NCI-H2081 (cell line): Measurements from ENCODE around the gene PREX1.
A peak's percentile ranks its signal among the peaks of the same experiment; 100 is the strongest.
"Not testable (repeated sequence)": the region's sequence is repeated elsewhere in the genome, so short reads cannot be mapped to it uniquely, and the experiment has no call there.

ENCODE experiments used
- DNase-seq, 2 experiments: peaks; one replicate each; lab custom pipeline; 2025; lab: John Stamatoyannopoulos, UW

Gene PREX1

GRCh38 chr20:48847498-48848205 lies 19.9 kb upstream of the PREX1 start:
- DNase-seq = no peak

- peak in 1 of 2 experiments; percentile 14 for DNase-seq
Measured at GRCh38 chr20:48846516-48847492, 19.0 kb upstream of the PREX1 start.

- no peak for DNase-seq
Measured at GRCh38 chr20:48845721-48846306, 18.0 kb upstream of the PREX1 start.

GRCh38 chr20:48844996-48845395 lies 17.2 kb upstream of the PREX1 start:
- no peak for DNase-seq

- DNase-seq = not testable (repeated sequence)
Measured at GRCh38 chr20:48843896-48844295, 16.1 kb upstream of the PREX1 start.

GRCh38 chr20:48843057-48843806 lies 15.4 kb upstream of the PREX1 start:
- DNase-seq = no peak

- no peak for DNase-seq
Measured at GRCh38 chr20:48841875-48842529, 14.2 kb upstream of the PREX1 start.

- no peak for DNase-seq
Measured at GRCh38 chr20:48841196-48841874, 13.5 kb upstream of the PREX1 start.

GRCh38 chr20:48839154-48839917 lies 11.5 kb upstream of the PREX1 start:
- DNase-seq = no peak

GRCh38 chr20:48837014-48837413 lies 9.2 kb upstream of the PREX1 start:
- DNase-seq = no peak

GRCh38 chr20:48835390-48835789 lies 7.6 kb upstream of the PREX1 start:
- DNase-seq = no peak

GRCh38 chr20:48834278-48834677 lies 6.5 kb upstream of the PREX1 start:
- DNase-seq = no peak

GRCh38 chr20:48832405-48832730 lies 4.6 kb upstream of the PREX1 start:
- DNase-seq = no peak

GRCh38 chr20:48831718-48832404 lies 4.1 kb upstream of the PREX1 start:
- no peak for DNase-seq

- DNase-seq = no peak
Measured at GRCh38 chr20:48830826-48831318, 3.1 kb upstream of the PREX1 start.

- no peak for DNase-seq
Measured at GRCh38 chr20:48829940-48830339, 2.1 kb upstream of the PREX1 start.

- DNase-seq = no peak
Measured at GRCh38 chr20:48828734-48829460, 1.1 kb upstream of the PREX1 start.

- peak; percentile 42 to 61 for DNase-seq
Measured at GRCh38 chr20:48826883-48827771, 672 bp downstream of the PREX1 start.
